Astrocyte of the spinal cord (primary cell): ENCODE measurements around the gene AMBN.

Source experiments
- DNase-seq: peaks from one replicate; pipeline ENCODE4 v3.0.0; 2011; ENCODE audit warnings: low read depth, low spot score
- H3K4me3 ChIP-seq: 2 replicates; pipeline ENCODE4 v1.5.1; 2011; ENCODE audit warnings: low read depth, mild to moderate bottlenecking, low read length, moderate library complexity
- in situ Hi-C: cut with HindIII; loops from 2 replicates; pipeline ENCODE4 v1.10.0; 2017; ENCODE audit warnings: low sequenced_read_pairs
- TF ChIP-seq, protein P1 (sequence below): IDR thresholded peaks from 2 replicates; pipeline ENCODE4 v1.5.1; 2012; ENCODE audit warnings: low read depth, mild to moderate bottlenecking, low read length, inconsistent platforms

The AMBN gene

DNA sequence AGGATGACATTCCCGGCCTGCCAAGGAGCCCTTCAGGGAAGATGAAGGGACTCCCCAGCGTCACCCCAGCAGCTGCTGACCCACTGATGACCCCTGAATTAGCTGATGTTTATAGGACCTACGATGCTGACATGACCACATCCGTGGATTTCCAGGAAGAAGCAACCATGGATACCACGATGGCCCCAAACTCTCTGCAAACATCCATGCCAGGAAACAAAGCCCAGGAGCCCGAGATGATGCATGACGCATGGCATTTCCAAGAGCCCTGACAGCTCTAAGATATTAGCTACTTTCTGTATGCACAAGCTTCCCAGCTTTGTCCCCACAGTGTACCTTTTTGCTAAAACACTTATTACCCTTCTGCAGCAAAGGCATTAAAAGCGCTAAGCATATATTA, 14.4 kb downstream of the AMBN start:
- TF ChIP-seq, protein P1, sequence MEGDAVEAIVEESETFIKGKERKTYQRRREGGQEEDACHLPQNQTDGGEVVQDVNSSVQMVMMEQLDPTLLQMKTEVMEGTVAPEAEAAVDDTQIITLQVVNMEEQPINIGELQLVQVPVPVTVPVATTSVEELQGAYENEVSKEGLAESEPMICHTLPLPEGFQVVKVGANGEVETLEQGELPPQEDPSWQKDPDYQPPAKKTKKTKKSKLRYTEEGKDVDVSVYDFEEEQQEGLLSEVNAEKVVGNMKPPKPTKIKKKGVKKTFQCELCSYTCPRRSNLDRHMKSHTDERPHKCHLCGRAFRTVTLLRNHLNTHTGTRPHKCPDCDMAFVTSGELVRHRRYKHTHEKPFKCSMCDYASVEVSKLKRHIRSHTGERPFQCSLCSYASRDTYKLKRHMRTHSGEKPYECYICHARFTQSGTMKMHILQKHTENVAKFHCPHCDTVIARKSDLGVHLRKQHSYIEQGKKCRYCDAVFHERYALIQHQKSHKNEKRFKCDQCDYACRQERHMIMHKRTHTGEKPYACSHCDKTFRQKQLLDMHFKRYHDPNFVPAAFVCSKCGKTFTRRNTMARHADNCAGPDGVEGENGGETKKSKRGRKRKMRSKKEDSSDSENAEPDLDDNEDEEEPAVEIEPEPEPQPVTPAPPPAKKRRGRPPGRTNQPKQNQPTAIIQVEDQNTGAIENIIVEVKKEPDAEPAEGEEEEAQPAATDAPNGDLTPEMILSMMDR = no peak
- in situ Hi-C loops = no loop called here
- DNase-seq = no peak
- no peak overlapping the region for H3K4me3 ChIP-seq

DNA sequence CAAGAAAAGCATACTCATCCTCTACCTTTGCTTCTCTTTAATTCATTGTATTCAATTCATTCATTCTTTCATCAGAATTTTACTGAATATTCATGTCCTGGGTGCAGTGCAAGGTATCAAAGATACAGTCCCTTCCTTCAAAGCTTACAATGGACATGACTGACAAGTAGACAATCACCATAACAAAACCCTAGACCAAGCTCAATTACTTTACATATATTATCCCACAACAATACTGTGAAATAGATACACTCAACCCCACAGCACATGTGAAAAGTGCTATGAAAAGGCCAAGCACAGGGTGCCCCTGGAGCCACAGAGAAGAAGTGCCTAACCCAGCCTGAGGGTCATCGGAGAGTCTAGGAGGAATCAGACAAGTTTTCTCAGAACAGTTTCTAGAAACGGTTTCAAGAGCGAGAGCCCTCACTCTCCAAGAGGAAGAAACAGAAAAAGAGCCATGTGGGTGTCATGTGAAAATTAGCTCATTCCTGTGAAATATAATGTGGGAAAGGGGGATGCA, 15.3 kb downstream of the AMBN start:
- H3K4me3 ChIP-seq = no peak overlapping the region
- in situ Hi-C loops = no loop called here
- TF ChIP-seq, protein P1 = no peak
- no peak for DNase-seq

DNA sequence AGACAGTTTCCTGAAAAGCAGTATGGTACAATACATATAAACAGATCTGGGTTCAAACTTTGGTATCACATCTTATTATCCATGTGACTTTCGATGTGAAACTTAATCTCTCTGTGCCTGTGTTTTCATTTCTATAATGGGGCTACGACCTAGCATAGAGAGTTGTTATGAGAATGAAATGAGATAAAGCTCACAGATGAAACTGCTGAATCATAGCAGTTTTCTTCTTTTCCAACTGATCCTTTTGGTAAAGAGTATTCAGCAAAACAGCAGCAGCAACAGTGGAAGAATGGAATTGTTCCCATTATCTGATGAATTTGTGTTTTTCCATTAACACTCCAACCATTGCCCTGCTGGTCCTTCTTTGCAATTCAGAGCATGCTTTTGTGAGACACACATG, 16.3 kb downstream of the AMBN start:
- no peak overlapping the region for H3K4me3 ChIP-seq
- TF ChIP-seq, protein P1 = no peak
- in situ Hi-C loops = no loop called here
- no peak for DNase-seq

DNA sequence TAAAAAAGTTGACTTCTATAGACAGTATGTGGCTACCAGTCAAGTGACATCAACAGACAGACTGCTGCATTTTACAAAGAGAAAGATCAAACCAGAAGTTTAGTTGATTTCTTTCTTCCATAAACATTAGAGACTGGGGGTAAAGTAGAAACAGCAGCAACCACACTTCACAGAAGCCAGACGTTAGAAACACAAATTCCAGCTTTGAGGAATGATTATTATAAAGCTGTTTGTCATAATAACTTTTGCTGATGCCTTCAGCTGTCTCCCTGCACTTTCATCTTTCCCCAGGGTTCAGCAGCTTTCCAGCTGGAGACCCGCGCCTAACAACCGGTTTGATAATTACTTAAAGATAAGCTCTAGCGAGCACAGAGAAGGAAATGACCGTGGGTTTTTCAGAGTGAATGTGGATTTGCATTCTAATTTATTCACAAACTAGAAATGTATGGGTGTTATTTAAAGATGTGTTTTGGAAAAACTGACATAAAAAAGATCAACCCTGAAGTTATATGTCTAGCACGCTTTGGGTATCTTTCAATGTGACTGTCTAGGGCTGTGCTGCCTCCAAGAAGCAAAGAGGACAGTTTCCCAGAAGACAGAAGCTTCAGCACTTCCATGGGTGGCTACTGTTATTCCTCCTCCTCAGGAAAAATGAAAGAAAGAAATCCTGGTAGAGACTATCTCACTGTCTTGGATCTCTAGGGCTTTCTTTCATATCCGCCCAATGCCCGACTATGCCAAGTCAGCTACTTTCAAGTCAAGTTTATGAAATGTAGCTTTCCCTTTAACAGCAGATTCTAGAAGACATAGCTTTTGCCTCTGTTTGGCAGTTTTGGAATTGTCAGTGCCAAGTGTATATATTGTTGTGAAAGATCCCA, 21.5 kb downstream of the AMBN start:
- no peak overlapping the region for H3K4me3 ChIP-seq
- in situ Hi-C loops = no loop called here
- TF ChIP-seq, protein P1 = no peak
- no peak for DNase-seq

DNA sequence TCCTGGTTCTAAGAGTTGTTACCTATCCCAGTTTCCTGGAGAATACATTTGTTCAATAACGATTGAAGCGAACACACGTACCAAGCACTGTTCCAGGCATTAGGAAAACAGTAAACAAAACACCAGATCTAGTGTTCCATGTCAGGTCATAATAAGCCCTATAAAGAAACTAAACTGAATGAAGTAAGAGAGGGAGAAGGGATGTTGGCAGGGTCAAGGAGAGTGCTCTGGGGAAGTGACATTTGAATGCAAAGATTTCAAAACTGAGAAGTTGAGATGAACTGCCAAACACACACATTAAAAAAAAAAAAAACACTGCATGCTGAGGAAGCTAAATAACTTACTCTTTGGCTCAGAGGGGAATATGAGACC, 22.1 kb downstream of the AMBN start:
- TF ChIP-seq, protein P1 = no peak
- no peak for DNase-seq
- in situ Hi-C loops = no loop called here
- no peak overlapping the region for H3K4me3 ChIP-seq

DNA sequence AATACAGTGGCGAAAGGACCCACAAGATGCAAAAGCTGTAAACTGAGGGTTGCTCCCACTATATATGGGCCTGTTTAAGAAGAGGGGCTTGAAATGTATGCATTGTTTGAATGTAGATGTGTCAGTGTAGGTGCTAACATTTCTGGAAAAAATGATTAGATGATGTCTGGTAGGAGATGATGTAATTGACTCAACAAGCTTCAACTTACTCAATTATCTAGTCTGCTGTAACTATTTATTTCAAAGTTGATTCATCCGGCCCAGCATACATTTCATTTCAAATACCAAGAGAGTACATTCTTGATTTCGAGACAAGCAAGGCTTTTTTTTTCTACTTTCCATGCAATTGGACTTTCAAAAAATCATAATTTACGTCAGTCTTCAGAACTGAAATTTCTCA, 27.2 kb downstream of the AMBN start:
- DNase-seq = no peak
- H3K4me3 ChIP-seq = no peak overlapping the region
- in situ Hi-C loops = no loop called here
- TF ChIP-seq, protein P1 = no peak
